Right atrium auricular region (tissue), 2 donors: ENCODE measurements around the gene DCTN1. TPM values are rescaled to one million over a fixed set of nuclear protein-coding genes. Genes with fewer than 3 reads are reported as not detected.

ENCODE experiments used
- DNase-seq: peaks from one replicate; pipeline ENCODE4 v3.0.0-alpha.2; 2019; ENCODE audit warnings: low spot score
- H3K27ac ChIP-seq, 2 donors: fragments of 200-600 bp; sonication (generic); 1 replicate in 1 of 2; 2 replicates in 1 of 2; pipeline ENCODE4 v1.5.1; 2016 to 2019
- H3K27me3 ChIP-seq, 2 donors: fragments of 200-600 bp; sonication (generic); one replicate each; pipeline versions ENCODE4 v1.5.1 to v1.6.0; 2017 to 2019
- H3K36me3 ChIP-seq: fragments of 200-600 bp; sonication (generic); one replicate; pipeline ENCODE4 v1.5.1; 2016
- H3K4me1 ChIP-seq, 2 donors: fragments of 200-600 bp; sonication (generic); one replicate each; pipeline versions ENCODE4 v1.5.1 to v1.6.0; 2017 to 2019
- H3K4me3 ChIP-seq, 2 donors: fragments of 200-600 bp; sonication (generic); 1 replicate in 1 of 2; 2 replicates in 1 of 2; pipeline ENCODE4 v1.5.1; 2017 to 2019; ENCODE audit warnings: mild to moderate bottlenecking in 1 of 2, moderate library complexity in 1 of 2
- H3K9me3 ChIP-seq, 2 donors: fragments of 200-600 bp; sonication (generic); one replicate each; pipeline ENCODE4 v1.5.1; 2019
- CTCF ChIP-seq, 2 donors: fragments of 200-600 bp; sonication (generic); IDR thresholded peaks; one replicate each; pipeline ENCODE4 v1.5.1; 2019; ENCODE audit warnings: antibody characterized with exemption in 2 of 2
- total RNA-seq, 2 donors: library from RNA; depleted of rRNA; stranded (reverse); fragments of >200 nt; gene quantifications; one replicate each; pipeline ENCODE4 v1.1.0, GENCODE V29; 2016

DCTN1 gene
- total RNA-seq, 2 donors from 2014 or later: 86.5 to 102 TPM

GRCh38 chr2:74316627-74317295 is 63.4 kb downstream of the DCTN1 start:
- Histone ChIP-seq H3K4me1 (no peaks in the 10 kb centered on the region), H3K4me3 (no peak overlapping the region), H3K36me3 (no peaks in the 10 kb centered on the region), H3K27ac (no peak overlapping the region), H3K9me3 (no peaks in the 10 kb centered on the region), H3K27me3 (no peaks in the 10 kb centered on the region)
- no peak for TF ChIP-seq CTCF (IDR thresholded peaks at IDR 0.05)
- DNase-seq: no peak

- Histone ChIP-seq H3K27ac (no peak overlapping the region), H3K4me1 (no peaks in the 10 kb centered on the region), H3K36me3 (no peaks in the 10 kb centered on the region), H3K4me3 (no peak overlapping the region), H3K27me3 (no peaks in the 10 kb centered on the region), H3K9me3 (no peaks in the 10 kb centered on the region)
- TF ChIP-seq CTCF (IDR thresholded peaks at IDR 0.05): no peak
- DNase-seq: no peak
These were observed 66.0 kb downstream of the DCTN1 start for GRCh38 chr2:74314107-74314506.

- DNase-seq: no peak
- Histone ChIP-seq H3K4me1 (no peaks in the 10 kb centered on the region), H3K27ac (no peak overlapping the region), H3K4me3 (no peak overlapping the region), H3K27me3 (no peaks in the 10 kb centered on the region), H3K36me3 (no peaks in the 10 kb centered on the region), H3K9me3 (no peaks in the 10 kb centered on the region)
- TF ChIP-seq CTCF (IDR thresholded peaks at IDR 0.05): no peak
These were observed 66.6 kb downstream of the DCTN1 start for GRCh38 chr2:74313497-74313896.

GRCh38 chr2:74312913-74313312 is 67.2 kb downstream of the DCTN1 start:
- no peaks in the 10 kb centered on the region for H3K9me3 ChIP-seq
- no peak for DNase-seq
- no peak for TF ChIP-seq CTCF (IDR thresholded peaks at IDR 0.05)
- no peak overlapping the region for H3K4me3 ChIP-seq
- H3K27me3 ChIP-seq: no peaks in the 10 kb centered on the region
- H3K36me3 ChIP-seq: no peaks in the 10 kb centered on the region
- H3K27ac ChIP-seq: no peak overlapping the region
- H3K4me1 ChIP-seq: no peaks in the 10 kb centered on the region

Other genes starting within 250 kb of the DCTN1 start
- 100 to 1,000 TPM in 1 of 2 donors, 10 to 100 TPM in 1; 60.4 to 174 TPM for gene BOLA3, start 232.4 kb downstream of the DCTN1 start, total RNA-seq
- gene MOB1A, start 201.4 kb downstream of the DCTN1 start, total RNA-seq: 10 to 100 TPM; 47.8 TPM
- gene MTHFD2, start 181.7 kb downstream of the DCTN1 start, total RNA-seq: 10 to 100 TPM; 12.9 to 15.8 TPM
- gene SLC4A5, start 36.9 kb downstream of the DCTN1 start, total RNA-seq: 1 to 10 TPM in 1 of 2 donors, under 1 TPM in 1; 0.28 to 1.3 TPM
- 1 to 10 TPM in 1 of 2 donors, under 1 TPM in 1; 0.94 to 1.0 TPM for gene C2orf81, start 41.3 kb upstream of the DCTN1 start, total RNA-seq
- 1 to 10 TPM in 1 of 2 donors, under 1 TPM in 1; 0.67 to 7.5 TPM for gene WDR54, start 41.4 kb upstream of the DCTN1 start, total RNA-seq
- gene RTKN, start 61.6 kb upstream of the DCTN1 start, total RNA-seq: 10 to 100 TPM; 10.4 to 15.3 TPM
- 10 to 100 TPM; 10.4 to 14.6 TPM for gene INO80B, start 74.8 kb upstream of the DCTN1 start, total RNA-seq
- gene WBP1, start 78.1 kb upstream of the DCTN1 start, total RNA-seq: 10 to 100 TPM; 43.0 to 57.4 TPM
- 10 to 100 TPM; 22.6 to 26.1 TPM for gene MOGS, start 85.1 kb upstream of the DCTN1 start, total RNA-seq
- gene MRPL53, start 92.4 kb upstream of the DCTN1 start, total RNA-seq: 10 to 100 TPM; 19.8 to 81.4 TPM
- 10 to 100 TPM in 1 of 2 donors, 1 to 10 TPM in 1; 3.8 to 13.6 TPM for gene CCDC142, start 102.7 kb upstream of the DCTN1 start, total RNA-seq
- gene TTC31, start 102.8 kb upstream of the DCTN1 start, total RNA-seq: 1 to 10 TPM; 9.1 to 9.6 TPM
- gene LBX2, start 119.3 kb upstream of the DCTN1 start, total RNA-seq: 1 to 10 TPM in 1 of 2 donors, under 1 TPM in 1; 0.83 to 1.0 TPM
- gene PCGF1, start 127.4 kb upstream of the DCTN1 start, total RNA-seq: 10 to 100 TPM; 15.2 to 19.0 TPM
- gene TLX2, start 134.1 kb upstream of the DCTN1 start, total RNA-seq: not detected
- not detected for gene DQX1, start 145.9 kb upstream of the DCTN1 start, total RNA-seq
- gene AUP1, start 149.4 kb upstream of the DCTN1 start, total RNA-seq: 10 to 100 TPM; 55.2 to 80.9 TPM
- gene HTRA2, start 149.6 kb upstream of the DCTN1 start, total RNA-seq: 10 to 100 TPM; 16.0 to 27.3 TPM
- 1 to 10 TPM; 3.2 to 3.9 TPM for gene LOXL3, start 173.6 kb upstream of the DCTN1 start, total RNA-seq
- gene DOK1, start 174.4 kb upstream of the DCTN1 start, total RNA-seq: 10 to 100 TPM in 1 of 2 donors, 1 to 10 TPM in 1; 4.9 to 10.3 TPM